ENCODE results near the gene MED10.

GRCh38 chr5:6391151-6391550, 12.8 kb upstream of the MED10 start:
- TF ChIP-seq CTCF (conservative IDR thresholded peaks at IDR 0.05; ENCODE audit: low read depth in 2 of 2) (no peak), EZH2phosphoT487 (IDR thresholded peaks at IDR 0.05; ENCODE audit: unreplicated experiment) (no peak)
